HG03342 (cell line): Measurements from ENCODE around the gene KCNK6.
A peak's percentile ranks its signal among the peaks of the same experiment; 100 is the strongest.
"Not testable (repeated sequence)": the region's sequence is repeated elsewhere in the genome, so short reads cannot be mapped to it uniquely, and the experiment has no call there.

Experiments used
- ATAC-seq: cut with Tn5 transposase; IDR thresholded peaks from one replicate; pipeline ENCODE4 v1.9.1; 2021; ENCODE audit warnings: mild to moderate bottlenecking, moderate library complexity; ENCODE audit not compliant: unreplicated experiment

Gene KCNK6

GRCh38 chr19:38321646-38322196, 2.1 kb downstream of the KCNK6 start:
- no peak for ATAC-seq

DNA sequence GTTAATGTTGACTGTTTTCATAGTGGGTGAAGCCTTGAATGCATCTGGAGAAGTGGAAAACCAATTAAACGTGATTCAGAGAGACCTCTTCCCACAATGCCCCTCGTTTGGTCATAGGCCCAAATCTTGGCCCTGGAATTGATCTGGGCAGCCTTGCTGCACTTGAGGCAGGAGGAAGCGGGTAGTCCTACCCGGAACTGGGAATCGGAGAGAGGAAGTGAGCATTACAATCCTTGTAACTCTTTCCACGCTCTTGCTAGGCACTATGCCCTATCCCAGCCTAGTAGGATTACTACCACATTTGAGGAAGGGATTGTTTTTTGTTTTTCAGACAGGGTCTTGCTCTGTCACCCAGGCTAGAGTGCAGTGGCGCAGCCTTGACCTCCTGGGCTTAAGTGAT, 3.6 kb downstream of the KCNK6 start:
- ATAC-seq: no peak

DNA sequence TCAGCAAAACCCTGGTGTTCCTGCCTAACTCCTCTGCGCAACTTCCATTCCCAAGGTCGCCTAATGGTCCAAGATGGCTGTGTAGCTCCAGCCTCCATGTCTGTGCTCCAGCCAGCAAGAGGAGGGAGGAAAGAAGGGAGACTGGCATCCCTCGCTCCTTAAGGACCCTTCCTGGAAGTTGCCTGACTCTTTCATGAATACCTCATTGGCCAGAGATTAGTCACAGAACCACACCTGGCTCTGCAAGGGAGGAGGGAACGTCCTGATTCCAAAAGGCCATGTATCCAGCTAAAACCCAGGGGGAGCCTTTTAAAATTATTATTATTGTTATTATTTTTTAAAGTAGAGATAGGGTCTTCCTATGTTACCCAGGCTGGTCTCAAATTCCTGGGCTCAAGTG, 4.8 kb downstream of the KCNK6 start:
- ATAC-seq: no peak

DNA sequence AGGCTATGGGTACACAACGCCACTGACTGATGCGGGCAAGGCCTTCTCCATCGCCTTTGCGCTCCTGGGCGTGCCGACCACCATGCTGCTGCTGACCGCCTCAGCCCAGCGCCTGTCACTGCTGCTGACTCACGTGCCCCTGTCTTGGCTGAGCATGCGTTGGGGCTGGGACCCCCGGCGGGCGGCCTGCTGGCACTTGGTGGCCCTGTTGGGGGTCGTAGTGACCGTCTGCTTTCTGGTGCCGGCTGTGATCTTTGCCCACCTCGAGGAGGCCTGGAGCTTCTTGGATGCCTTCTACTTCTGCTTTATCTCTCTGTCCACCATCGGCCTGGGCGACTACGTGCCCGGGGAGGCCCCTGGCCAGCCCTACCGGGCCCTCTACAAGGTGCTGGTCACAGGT, 6.9 kb downstream of the KCNK6 start:
- no peak for ATAC-seq

DNA sequence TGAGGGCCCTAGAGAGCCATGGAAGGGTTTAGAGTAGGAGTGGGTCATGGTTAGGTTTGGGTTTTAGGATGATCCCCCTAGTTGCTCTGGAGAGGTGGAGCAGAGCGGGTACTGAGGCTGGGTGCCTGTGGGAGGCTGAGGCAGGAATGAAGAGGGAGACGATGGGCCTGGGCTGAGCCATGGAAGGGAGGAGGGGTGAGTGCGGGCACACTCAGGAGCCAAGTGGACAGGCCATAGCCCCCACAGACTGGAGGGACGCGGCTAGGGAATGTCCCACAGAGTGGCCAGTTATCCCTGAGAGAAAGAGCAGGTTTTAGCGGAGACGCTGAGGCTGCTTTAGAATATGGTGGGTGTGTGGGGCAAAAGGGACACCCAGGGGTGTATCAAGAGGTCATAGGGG, 10.0 kb downstream of the KCNK6 start:
- no peak for ATAC-seq

- ATAC-seq: no peak
These were observed 12.1 kb downstream of the KCNK6 start for GRCh38 chr19:38331728-38332127.

GRCh38 chr19:38333245-38333644, 13.6 kb downstream of the KCNK6 start:
- no peak for ATAC-seq

DNA sequence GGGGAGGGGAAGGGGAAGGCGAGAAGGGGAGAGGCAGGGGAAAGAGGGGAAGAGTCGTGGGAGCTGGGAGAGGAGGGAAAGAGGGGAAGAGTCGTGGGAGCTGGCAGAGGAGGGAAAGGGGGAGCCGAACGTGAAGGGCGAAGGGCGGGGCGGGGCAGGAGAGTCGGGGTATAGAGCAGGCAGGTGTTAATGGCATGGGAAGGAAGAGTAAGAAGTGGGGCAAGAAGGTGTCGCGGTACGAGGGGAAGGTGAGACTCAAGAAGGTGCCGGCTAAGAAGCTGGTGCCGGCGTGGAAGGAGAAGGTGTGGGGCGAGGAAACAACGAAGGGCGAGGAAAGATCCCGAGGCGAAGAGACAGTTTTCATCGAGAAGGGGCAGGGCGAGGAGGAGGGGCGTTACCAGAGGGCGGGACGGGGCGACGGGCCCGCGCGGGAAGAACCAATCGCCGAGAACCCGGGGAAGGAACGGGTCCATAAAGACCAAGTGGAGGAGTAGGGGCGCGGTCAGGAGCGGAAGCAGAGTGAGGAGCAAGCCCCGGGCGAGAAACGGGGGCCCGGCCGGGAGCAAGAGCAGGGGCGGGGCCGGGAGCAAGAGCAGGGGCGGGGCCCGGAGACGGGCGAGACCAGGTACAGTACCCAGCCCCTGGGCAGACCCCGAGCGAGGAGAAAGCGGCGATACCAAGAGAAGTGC, 16.4 kb downstream of the KCNK6 start:
- ATAC-seq: peak; percentile 63

GRCh38 chr19:38336638-38337359, 17.2 kb downstream of the KCNK6 start:
- peak; percentile 49 for ATAC-seq

- no peak for ATAC-seq
These were observed 17.7 kb downstream of the KCNK6 start for GRCh38 chr19:38337360-38337653.

DNA sequence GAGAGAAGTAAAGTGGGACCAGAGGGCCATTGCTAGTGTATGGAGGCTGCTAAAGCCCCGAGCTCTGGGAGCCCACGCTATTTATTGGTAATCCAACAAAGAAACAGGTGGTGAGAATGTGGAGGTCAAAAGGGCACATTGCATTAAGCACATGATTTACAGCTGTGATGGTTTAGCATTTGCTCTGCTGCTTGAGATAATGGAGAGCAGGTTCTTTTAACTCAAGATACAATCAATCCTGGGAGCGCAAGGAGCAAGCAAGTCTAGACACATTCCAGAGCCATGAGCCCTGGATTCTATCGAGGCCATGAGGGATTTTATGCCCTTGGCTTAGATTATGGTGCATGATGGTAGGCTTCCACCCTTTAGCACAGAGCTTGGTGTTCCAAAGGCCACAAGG, 19.4 kb downstream of the KCNK6 start:
- not testable (repeated sequence) for ATAC-seq

GRCh38 chr19:38340927-38341326, 21.3 kb downstream of the KCNK6 start:
- ATAC-seq: no peak

- ATAC-seq: no peak
These were observed 27.2 kb downstream of the KCNK6 start for GRCh38 chr19:38346837-38347236.

- ATAC-seq: no peak
These were observed 31.2 kb downstream of the KCNK6 start for GRCh38 chr19:38350883-38351282.

GRCh38 chr19:38351865-38352395, 32.3 kb downstream of the KCNK6 start:
- ATAC-seq: no peak

DNA sequence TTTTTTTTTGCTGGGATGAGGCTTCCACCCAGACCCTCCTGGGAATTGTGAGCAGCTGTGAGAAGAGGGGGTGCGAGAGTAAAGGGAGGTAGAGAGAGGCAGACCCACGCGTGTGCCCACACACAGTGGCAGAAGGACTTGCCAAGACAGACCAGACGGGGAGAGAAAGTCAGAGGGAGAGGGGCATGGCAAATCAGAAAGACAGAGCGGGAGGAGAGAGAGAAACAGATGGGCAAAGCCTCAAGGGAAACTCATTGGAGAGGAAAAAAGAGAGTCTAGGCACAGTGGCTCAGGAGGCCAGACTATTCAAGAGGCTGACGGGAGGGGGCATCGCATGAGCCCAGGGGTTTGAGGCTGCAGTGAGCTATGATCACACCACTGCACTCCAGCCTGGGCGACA, 33.0 kb downstream of the KCNK6 start:
- no peak for ATAC-seq

- ATAC-seq: no peak
These were observed 36.4 kb downstream of the KCNK6 start for GRCh38 chr19:38355728-38356725.

DNA sequence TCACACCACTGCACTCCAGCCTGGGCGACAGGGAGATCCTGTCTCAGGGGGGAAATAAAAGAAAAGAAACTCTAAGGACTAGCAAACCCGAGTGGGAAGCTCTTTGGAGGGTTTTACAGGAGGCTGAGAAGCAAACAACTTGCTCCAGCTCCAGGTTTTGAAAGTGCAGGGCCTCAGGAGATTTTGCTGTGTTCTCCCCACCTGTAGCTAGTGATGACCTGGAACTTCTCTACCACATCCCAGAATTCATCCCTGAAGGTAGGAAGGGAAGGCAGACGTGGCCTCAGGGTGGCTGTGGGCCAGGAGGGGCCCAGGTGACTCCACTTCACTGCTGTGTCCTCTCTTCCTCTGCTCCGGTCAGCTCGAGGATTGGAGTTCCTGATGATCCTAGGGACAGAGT, 38.4 kb downstream of the KCNK6 start:
- ATAC-seq: no peak

DNA sequence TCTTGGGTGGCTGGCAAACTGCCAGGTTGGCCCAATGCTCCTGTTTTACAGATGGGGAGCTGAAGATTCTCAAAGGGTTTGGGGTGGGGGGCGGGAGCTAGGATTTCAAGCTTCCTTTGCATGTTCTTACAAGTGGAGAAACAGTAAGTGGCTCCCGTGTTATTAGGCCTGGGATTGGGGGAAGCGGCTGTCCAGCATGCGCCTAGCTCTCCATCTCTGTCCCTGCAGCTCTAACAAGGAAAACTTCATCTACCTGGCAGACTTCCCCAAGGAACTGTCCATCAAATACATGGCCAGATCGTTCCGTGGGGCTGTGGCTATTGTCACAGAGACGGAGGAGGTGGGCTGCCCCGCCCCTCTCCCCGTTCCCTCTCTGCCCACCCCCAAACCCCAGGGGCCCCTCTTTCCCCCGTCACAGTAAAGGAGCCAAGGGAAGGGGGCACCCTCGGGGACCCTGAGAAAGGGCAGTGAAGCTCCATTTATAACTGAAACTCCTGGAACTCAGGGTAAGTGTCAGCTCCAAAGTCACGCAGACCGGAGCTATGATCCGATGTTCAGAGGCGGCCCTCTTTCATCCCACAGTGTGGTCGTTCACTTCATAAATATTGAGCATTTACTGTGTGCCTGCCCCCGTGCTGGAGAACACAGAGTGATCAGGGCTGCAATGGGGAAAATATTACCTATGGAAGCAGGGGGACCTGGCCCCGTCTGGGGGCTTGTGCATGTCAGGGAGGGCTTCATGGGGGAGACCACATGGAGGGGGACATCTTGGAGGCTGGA, 39.8 kb downstream of the KCNK6 start:
- ATAC-seq: no peak

- no peak for ATAC-seq
These were observed 40.7 kb downstream of the KCNK6 start for GRCh38 chr19:38360351-38360750.
